NCI-H146 treated with DMSO at 0.1 percent for 48 hours (cell line): ENCODE measurements around the gene TMIE.

Experiments used
- DNase-seq: peaks from one replicate; lab custom pipeline; 2025; ENCODE audit not compliant: unreplicated experiment; lab: John Stamatoyannopoulos, UW

TMIE gene

GRCh38 chr3:46668591-46668990 is 32.6 kb upstream of the TMIE start:
- DNase-seq = no peak

- DNase-seq = no peak
Observed at GRCh38 chr3:46669191-46669999, 31.8 kb upstream of the TMIE start.

- DNase-seq = no peak
Observed at GRCh38 chr3:46670000-46670890, 30.9 kb upstream of the TMIE start.

GRCh38 chr3:46670891-46671427 is 30.2 kb upstream of the TMIE start:
- DNase-seq = no peak

GRCh38 chr3:46671541-46672348 is 29.4 kb upstream of the TMIE start:
- no peak for DNase-seq

- DNase-seq = no peak
Observed at GRCh38 chr3:46672349-46672695, 28.9 kb upstream of the TMIE start.

GRCh38 chr3:46673151-46674030 is 27.8 kb upstream of the TMIE start:
- DNase-seq = no peak

- DNase-seq = no peak
Observed at GRCh38 chr3:46674031-46674845, 27.0 kb upstream of the TMIE start.

- no peak for DNase-seq
Observed at GRCh38 chr3:46675426-46675825, 25.8 kb upstream of the TMIE start.

GRCh38 chr3:46675843-46676567 is 25.2 kb upstream of the TMIE start:
- no peak for DNase-seq

- no peak for DNase-seq
Observed at GRCh38 chr3:46676601-46677410, 24.4 kb upstream of the TMIE start.

- DNase-seq = no peak
Observed at GRCh38 chr3:46677411-46677726, 23.8 kb upstream of the TMIE start.

GRCh38 chr3:46678280-46678679 is 22.9 kb upstream of the TMIE start:
- no peak for DNase-seq

GRCh38 chr3:46679681-46680080 is 21.5 kb upstream of the TMIE start:
- no peak for DNase-seq

- no peak for DNase-seq
Observed at GRCh38 chr3:46680298-46680826, 20.8 kb upstream of the TMIE start.

- DNase-seq = no peak
Observed at GRCh38 chr3:46681387-46681786, 19.8 kb upstream of the TMIE start.

- no peak for DNase-seq
Observed at GRCh38 chr3:46681856-46682540, 19.2 kb upstream of the TMIE start.
